ACC112 (cell line): ENCODE measurements around the gene SNRNP200.

Source experiments
- H2AFZ ChIP-seq: fragments of 200-600 bp; sonication (generic); one replicate; pipeline ENCODE4 v1.6.0; 2017; ENCODE audit warnings: antibody characterized with exemption, low read length; ENCODE audit not compliant: unreplicated experiment
- H3K27ac ChIP-seq: fragments of 200-600 bp; sonication (generic); 2 replicates; pipeline ENCODE4 v1.5.1; 2014; ENCODE audit warnings: low read depth, mild to moderate bottlenecking, antibody characterized with exemption, low read length, moderate library complexity
- H3K27me3 ChIP-seq: fragments of 200-600 bp; sonication (generic); 2 replicates; pipeline ENCODE4 v1.6.1; 2014; ENCODE audit warnings: mild to moderate bottlenecking, antibody characterized with exemption, low read length, moderate library complexity, mixed read lengths; ENCODE audit not compliant: insufficient read depth
- H3K36me3 ChIP-seq: fragments of 200-600 bp; sonication (generic); 2 replicates; pipeline ENCODE4 v1.6.1; 2016; ENCODE audit warnings: mild to moderate bottlenecking, antibody characterized with exemption, low read length, moderate library complexity, mixed read lengths; ENCODE audit not compliant: insufficient read depth
- H3K4me1 ChIP-seq: fragments of 200-600 bp; sonication (generic); one replicate; pipeline ENCODE4 v1.6.1; 2016; ENCODE audit warnings: low read length, mixed read lengths; ENCODE audit not compliant: insufficient read depth, unreplicated experiment, control insufficient read depth
- H3K4me3 ChIP-seq: fragments of 200-600 bp; sonication (generic); 2 replicates; pipeline ENCODE4 v1.5.1; 2014; ENCODE audit warnings: mild to moderate bottlenecking, low read depth, low read length
- H3K79me2 ChIP-seq: fragments of 200-600 bp; sonication (generic); one replicate; pipeline ENCODE4 v1.6.0; 2016; ENCODE audit warnings: low read length; ENCODE audit not compliant: control insufficient read depth, unreplicated experiment, insufficient read depth

SNRNP200 gene

DNA sequence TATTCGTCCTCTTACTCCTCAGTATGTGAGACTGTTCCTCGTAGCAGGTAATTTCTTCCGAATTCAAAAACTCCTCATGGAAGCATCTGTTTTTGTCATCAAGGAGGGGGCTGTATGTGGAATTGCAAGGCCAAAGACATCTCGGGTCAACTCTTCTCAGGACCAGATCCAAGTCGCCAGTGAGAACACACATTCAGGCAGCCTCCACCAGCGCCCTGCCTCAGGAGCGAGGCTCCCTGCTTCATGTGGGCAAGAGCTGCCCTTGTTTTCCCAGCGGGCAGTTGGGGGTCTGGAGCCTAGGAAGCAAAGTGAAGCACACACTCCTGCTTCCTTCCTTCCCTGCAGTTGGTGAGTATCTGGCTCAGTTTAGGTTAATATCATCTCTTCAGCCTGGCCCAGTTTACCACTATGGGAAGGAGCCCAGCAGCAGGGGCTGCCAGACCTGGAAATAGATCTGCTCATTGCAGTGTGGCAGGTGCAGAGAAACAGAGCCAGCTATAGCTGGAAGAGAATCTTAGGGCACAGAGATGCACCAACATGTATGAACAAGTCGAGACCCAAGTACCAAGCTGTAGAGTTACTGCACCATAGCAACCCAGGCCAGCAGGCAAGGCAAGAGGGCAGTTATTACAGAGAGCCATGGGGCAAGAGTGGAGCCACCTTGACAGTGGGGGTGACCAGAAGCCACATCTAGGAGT lies 64.9 kb downstream of the SNRNP200 start:
- no peak overlapping the region for H3K27ac ChIP-seq

DNA sequence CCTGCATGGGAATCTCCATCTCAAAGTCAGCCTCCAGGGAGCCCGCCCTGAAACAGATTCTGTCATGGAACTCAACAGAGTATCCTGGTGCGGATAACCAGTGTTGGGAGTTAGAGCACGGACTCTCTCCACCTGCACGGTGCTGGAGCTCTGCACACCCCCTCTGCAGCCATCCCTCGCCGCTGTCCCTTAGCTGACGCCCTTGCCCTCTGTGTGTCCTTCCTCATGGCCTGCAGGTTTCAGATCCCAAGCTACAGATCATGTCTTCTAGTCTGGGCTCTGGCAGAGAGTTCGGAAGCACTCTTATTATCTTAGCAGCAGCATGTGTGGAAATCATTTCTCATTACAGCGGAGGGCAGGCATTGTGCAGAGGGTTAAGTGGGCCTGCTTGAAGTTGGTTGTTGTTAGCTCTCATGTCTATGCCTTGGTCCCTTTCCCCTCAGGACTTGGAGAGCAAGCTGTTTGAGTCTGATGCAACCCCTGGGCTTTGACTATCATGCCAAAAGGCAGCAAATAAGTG lies 65.5 kb downstream of the SNRNP200 start:
- Histone ChIP-seq H3K27ac (no peak overlapping the region), H3K27me3 (no peaks in the 10 kb centered on the region), H3K4me3 (no peak overlapping the region), H2AFZ (no peak overlapping the region), H3K4me1 (peaks cover 11% of the 10 kb centered on the region), H3K36me3 (no peaks in the 10 kb centered on the region), H3K79me2 (no peaks in the 10 kb centered on the region)

More for the DNA sequence above, 64.9 kb downstream of the SNRNP200 start:
- Histone ChIP-seq H3K4me3 (no peak overlapping the region), H3K27me3 (no peaks in the 10 kb centered on the region), H3K36me3 (no peaks in the 10 kb centered on the region), H3K4me1 (peaks cover 13% of the 10 kb centered on the region), H2AFZ (no peak overlapping the region), H3K79me2 (no peaks in the 10 kb centered on the region)

DNA sequence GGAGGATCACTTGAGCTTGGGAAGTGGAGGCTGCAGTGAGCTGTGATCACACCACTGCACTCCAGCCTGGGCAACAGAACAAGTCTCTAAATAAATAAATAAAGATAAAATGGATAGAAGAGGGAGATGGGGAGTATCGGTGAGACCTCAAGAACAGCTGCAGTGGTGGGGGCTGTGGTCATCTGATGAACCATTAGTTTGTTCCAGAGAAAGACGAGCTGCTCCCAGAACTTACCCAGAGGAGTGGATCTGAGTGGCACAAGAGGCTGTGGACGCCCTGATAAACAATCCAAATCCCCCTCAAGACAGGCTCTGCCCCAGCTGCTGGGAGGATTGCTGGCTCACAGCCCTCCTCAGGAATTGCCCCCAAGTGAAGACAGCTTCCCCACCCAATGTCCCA lies 66.3 kb downstream of the SNRNP200 start:
- H3K4me3 ChIP-seq: no peak overlapping the region
- peaks cover 11% of the 10 kb centered on the region for H3K4me1 ChIP-seq
- H3K27me3 ChIP-seq: no peaks in the 10 kb centered on the region
- no peak overlapping the region for H3K27ac ChIP-seq
- no peak overlapping the region for H2AFZ ChIP-seq
- H3K79me2 ChIP-seq: no peaks in the 10 kb centered on the region
- no peaks in the 10 kb centered on the region for H3K36me3 ChIP-seq

DNA sequence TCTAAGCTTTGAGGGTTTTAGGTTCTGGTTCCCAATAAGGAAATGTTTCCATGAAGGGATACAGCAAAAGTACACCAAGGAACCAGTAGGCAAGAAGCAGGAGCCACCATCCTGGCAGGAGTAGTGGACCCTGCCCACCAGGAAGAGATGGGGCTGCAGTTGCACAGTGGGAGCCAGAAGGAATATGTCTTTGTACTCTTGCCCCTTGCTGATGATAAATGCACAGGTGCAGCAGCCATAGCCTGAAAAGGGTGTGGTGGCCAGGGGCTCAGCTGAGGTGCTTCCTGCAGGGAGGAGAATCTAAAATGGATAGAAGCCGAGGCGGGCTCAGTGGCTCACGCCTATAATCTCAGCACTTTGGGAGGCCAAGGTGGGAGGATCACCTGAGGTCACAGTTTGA lies 67.1 kb downstream of the SNRNP200 start:
- Histone ChIP-seq H3K27me3 (no peaks in the 10 kb centered on the region), H2AFZ (no peak overlapping the region), H3K79me2 (no peaks in the 10 kb centered on the region), H3K4me1 (peaks cover 11% of the 10 kb centered on the region), H3K36me3 (no peaks in the 10 kb centered on the region), H3K4me3 (no peak overlapping the region), H3K27ac (no peak overlapping the region)

DNA sequence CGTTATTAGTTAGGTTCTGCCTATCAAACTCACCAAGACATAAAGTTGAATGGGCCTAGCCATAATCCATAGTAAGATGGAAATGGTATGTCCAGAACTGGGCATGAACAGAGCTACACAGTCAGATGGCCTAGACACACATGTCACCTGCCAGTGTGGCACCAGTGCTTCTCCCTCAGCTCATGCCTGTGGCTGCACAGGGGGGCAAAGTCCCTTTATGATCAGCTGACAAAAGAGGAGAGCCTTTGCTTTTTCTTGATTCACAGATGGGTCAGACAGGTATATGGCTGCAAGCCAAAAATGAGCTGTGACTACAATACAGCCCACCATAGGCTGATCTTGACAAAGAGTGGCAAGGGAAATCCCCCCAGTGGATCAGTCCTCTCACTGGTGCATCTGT lies 68.5 kb downstream of the SNRNP200 start:
- H3K79me2 ChIP-seq: no peaks in the 10 kb centered on the region
- H3K36me3 ChIP-seq: no peaks in the 10 kb centered on the region
- H3K27ac ChIP-seq: no peak overlapping the region
- H2AFZ ChIP-seq: no peak overlapping the region
- peaks cover 4% of the 10 kb centered on the region for H3K4me1 ChIP-seq
- no peak overlapping the region for H3K4me3 ChIP-seq
- no peaks in the 10 kb centered on the region for H3K27me3 ChIP-seq

DNA sequence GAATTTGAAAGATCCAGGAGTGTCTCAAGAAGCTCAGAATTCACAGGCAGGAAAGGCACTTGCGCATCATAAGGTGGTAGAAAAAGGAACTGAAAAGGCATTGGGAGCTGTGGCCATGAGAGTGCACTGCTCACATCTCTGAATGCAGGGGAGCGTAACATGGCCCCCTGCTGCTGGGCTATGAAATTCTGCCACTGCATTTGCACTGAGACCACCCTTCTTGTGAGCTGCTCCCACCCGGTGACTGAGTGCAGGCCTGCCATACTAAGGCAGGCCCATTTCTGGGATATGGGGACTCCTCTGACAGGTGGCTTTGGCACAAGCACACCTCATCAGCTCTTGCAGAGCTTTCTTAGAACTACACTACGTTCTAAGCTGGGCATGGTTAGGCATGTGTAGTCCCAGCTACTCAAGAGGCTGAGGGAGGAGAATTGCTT lies 71.4 kb downstream of the SNRNP200 start:
- no peak overlapping the region for H2AFZ ChIP-seq
- no peaks in the 10 kb centered on the region for H3K27me3 ChIP-seq
- H3K4me1 ChIP-seq: no peaks in the 10 kb centered on the region
- H3K79me2 ChIP-seq: no peaks in the 10 kb centered on the region
- no peak overlapping the region for H3K27ac ChIP-seq
- H3K4me3 ChIP-seq: no peak overlapping the region
- H3K36me3 ChIP-seq: no peaks in the 10 kb centered on the region

DNA sequence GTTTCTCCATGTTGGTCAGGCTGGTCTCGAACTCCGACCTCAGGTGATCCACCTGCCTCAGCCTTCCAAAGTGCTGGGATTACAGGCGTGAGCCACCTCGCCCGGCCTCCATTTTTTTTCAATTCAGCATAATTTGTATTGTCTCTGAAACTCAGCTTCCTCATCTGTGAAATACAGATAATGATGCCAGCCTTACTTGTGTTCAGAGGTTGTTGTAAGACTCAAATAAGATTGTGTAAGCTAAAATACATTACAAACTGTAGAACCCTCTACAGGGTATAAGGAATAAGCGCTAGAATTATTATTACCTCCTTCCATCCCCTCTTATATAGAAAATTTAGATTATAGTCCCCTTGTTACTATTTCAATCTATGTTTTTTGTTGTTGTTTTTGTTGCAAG lies 71.9 kb downstream of the SNRNP200 start:
- H3K27me3 ChIP-seq: no peaks in the 10 kb centered on the region
- no peaks in the 10 kb centered on the region for H3K4me1 ChIP-seq
- H3K79me2 ChIP-seq: no peaks in the 10 kb centered on the region
- no peak overlapping the region for H3K4me3 ChIP-seq
- no peaks in the 10 kb centered on the region for H3K36me3 ChIP-seq
- H3K27ac ChIP-seq: no peak overlapping the region
- no peak overlapping the region for H2AFZ ChIP-seq

DNA sequence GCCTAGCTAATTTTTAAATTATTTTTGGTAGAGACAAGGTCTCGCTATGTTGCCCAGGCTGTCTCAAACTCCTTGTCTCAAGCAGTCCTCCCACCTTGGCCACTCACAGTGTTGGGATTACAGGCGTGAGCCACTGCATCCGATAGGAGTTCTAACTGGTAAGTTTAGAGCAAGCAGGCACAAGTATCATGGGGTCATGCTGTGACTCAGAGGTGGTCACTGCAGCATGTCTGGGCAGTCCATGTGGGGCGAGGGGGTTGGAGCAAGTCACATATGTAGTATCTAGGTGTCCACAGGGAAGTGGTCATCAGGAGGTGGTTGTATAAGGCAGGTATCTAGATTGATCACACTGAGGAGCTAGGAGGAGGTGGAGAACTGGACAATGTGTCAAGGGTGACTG lies 74.0 kb downstream of the SNRNP200 start:
- no peak overlapping the region for H3K27ac ChIP-seq
- H3K36me3 ChIP-seq: no peaks in the 10 kb centered on the region
- H3K4me3 ChIP-seq: no peak overlapping the region
- no peaks in the 10 kb centered on the region for H3K27me3 ChIP-seq
- H3K4me1 ChIP-seq: no peaks in the 10 kb centered on the region
- no peaks in the 10 kb centered on the region for H3K79me2 ChIP-seq
- H2AFZ ChIP-seq: no peak overlapping the region

DNA sequence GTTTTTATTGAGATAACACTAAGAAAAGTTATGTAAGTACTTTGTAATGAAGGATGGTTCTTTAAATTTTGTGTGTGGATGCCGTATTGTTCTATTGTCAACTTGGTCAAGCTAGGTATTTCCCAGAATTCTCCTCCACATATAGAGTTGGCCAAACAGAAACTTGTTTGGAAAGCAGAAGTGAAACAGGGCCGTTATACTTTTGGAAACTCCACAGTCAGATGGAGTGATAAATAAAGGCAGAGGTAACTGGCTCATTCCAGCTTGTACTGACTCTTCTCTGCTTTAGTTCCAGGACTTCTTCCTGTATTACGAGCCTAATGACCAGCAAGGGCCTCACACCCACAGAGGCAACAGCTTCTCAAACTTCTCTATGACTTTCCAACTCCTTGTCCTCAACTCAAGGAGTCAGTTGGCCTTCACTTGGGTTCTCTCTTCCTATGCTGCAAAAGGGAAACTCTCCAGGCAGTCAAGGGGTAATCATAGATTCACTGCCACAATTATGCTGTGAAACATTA lies 80.3 kb downstream of the SNRNP200 start:
- no peaks in the 10 kb centered on the region for H3K79me2 ChIP-seq
- no peak overlapping the region for H3K4me3 ChIP-seq
- no peak overlapping the region for H3K27ac ChIP-seq
- H3K4me1 ChIP-seq: no peaks in the 10 kb centered on the region
- no peaks in the 10 kb centered on the region for H3K36me3 ChIP-seq
- no peak overlapping the region for H2AFZ ChIP-seq
- H3K27me3 ChIP-seq: no peaks in the 10 kb centered on the region
